Activated T-helper 9 cell treated with anti-CD3 and anti-CD28 coated beads, Interleukin-2, amount 50 U/mL, for 16 hours (primary cell): ENCODE data around the gene ORC4.
"Not testable (repeated sequence)": the region's sequence is repeated elsewhere in the genome, so short reads cannot be mapped to it uniquely, and the experiment has no call there.

Source experiments
- DNase-seq: peaks from one replicate; pipeline ENCODE4 v3.0.0-alpha.2; 2020; ENCODE audit warnings: low read depth

ORC4 gene

GRCh38 chr2:148013876-148014275 lies 6.7 kb downstream of the ORC4 start:
- DNase-seq, result no peak

- DNase-seq, result not testable (repeated sequence)
These were observed 12.1 kb downstream of the ORC4 start for GRCh38 chr2:148008411-148008810.

GRCh38 chr2:148007219-148007900 lies 13.2 kb downstream of the ORC4 start:
- DNase-seq, result no peak

GRCh38 chr2:148006249-148007007 lies 14.1 kb downstream of the ORC4 start:
- no peak for DNase-seq

GRCh38 chr2:148002420-148002819 lies 18.1 kb downstream of the ORC4 start:
- not testable (repeated sequence) for DNase-seq

GRCh38 chr2:148000095-148000494 lies 20.4 kb downstream of the ORC4 start:
- no peak for DNase-seq

GRCh38 chr2:147999126-147999525 lies 21.4 kb downstream of the ORC4 start:
- DNase-seq, result no peak

GRCh38 chr2:147998203-147998602 lies 22.3 kb downstream of the ORC4 start:
- no peak for DNase-seq

GRCh38 chr2:147996828-147997227 lies 23.7 kb downstream of the ORC4 start:
- no peak for DNase-seq

GRCh38 chr2:147994965-147995364 lies 25.6 kb downstream of the ORC4 start:
- not testable (repeated sequence) for DNase-seq

GRCh38 chr2:147989809-147990403 lies 30.6 kb downstream of the ORC4 start:
- DNase-seq, result no peak

- DNase-seq, result no peak
These were observed 31.4 kb downstream of the ORC4 start for GRCh38 chr2:147989102-147989501.

GRCh38 chr2:147980940-147981528 lies 39.5 kb downstream of the ORC4 start:
- no peak for DNase-seq

- no peak for DNase-seq
These were observed 42.9 kb downstream of the ORC4 start for GRCh38 chr2:147977679-147978078.

- no peak for DNase-seq
These were observed 44.4 kb downstream of the ORC4 start for GRCh38 chr2:147976102-147976501.

- DNase-seq, result no peak
These were observed 52.0 kb downstream of the ORC4 start for GRCh38 chr2:147968571-147968970.

GRCh38 chr2:147952118-147952517 lies 68.4 kb downstream of the ORC4 start:
- no peak for DNase-seq

- DNase-seq, result no peak
These were observed 74.9 kb downstream of the ORC4 start for GRCh38 chr2:147945660-147946059.

GRCh38 chr2:147939313-147939712 lies 81.2 kb downstream of the ORC4 start:
- no peak for DNase-seq

- no peak for DNase-seq
These were observed 82.7 kb downstream of the ORC4 start for GRCh38 chr2:147937744-147938349.

GRCh38 chr2:147934881-147935620 lies 85.5 kb downstream of the ORC4 start:
- DNase-seq, result no peak

- DNase-seq, result no peak
These were observed 86.6 kb downstream of the ORC4 start for GRCh38 chr2:147933931-147934330.
